Raji (cell line): ENCODE data around the gene PRSS38.

Source experiments
- POLR2A ChIP-seq: IDR thresholded peaks from 2 replicates; pipeline ENCODE4 v1.6.1; 2011; ENCODE audit warnings: low read depth, low read length, control low read depth; ENCODE audit not compliant: insufficient read depth

The PRSS38 gene

DNA sequence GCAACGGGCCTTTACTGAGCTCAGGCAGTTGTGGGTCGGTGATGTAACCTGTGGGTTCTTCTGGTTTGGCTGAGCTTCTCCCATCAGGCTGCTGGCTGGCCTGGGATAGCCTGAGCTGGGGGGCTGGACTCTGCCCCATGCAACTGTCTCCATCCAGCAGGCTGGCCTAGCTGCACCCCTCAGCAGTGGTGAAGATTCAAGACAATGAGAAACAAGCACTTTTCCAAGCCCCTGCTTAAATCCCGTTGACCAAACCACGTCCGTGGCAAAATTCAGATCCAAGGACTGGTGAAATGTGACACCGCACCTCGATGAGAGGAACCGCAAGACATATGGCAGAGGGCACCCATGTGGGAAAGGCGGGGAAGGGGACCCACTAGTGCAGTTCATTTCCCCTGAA, 25.6 kb downstream of the PRSS38 start:
- TF ChIP-seq POLR2A: no peak

DNA sequence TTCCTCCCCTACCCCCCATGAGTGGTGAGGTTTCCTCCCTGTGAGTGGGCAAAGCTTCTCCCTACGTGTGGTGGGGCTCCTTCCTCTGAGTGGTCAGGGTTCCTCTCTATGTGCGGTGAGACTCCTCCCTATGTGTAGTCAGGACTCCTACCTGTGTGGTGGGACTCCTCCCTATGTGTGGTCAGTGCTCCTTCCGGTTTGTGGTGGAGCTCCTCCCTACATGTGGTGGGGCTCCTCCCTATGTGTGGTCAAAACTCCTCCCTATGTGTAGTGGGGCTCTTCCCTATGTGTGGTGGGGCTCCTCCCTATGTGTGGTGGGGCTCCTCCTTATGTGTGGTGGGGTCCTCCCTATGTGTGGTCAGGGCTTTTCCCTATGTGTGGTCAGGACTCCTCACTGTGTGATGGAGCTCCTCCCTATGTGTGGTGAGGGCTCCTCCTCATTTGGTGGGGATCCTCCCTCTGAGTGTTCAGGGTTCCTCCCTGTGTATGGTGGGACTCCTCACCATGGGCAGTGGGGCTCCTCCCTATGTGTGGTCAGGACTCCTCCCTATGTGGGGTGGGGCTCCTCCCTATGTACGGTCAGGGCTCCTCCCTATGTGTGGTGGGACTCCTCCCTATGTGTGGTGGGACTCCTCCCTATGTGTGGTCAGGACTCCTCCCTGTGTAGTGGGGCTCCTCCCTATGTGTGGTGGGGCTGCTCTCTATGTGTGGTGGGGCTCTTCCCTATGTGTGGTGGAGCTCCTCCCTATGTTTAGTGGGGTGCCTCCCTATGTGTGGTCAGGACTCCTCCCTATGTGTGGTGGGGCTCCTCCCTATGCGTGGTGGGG, 29.1 kb downstream of the PRSS38 start:
- TF ChIP-seq POLR2A: no peak

DNA sequence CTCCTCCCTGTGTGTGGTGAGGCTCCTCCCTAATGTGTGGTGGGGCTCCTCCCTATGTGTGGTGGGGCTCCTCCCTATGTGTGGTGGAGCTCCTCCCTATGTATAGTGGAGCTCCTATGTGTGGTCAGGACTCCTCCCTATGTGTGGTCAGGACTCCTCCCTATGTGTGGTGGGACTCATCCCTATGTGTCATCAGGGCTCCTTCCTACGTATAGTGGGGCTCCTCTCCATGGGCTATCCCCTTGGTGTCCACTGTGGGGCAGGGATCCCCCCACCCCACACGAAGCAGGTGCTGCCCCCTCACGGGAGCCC, 29.6 kb downstream of the PRSS38 start:
- TF ChIP-seq POLR2A: no peak

DNA sequence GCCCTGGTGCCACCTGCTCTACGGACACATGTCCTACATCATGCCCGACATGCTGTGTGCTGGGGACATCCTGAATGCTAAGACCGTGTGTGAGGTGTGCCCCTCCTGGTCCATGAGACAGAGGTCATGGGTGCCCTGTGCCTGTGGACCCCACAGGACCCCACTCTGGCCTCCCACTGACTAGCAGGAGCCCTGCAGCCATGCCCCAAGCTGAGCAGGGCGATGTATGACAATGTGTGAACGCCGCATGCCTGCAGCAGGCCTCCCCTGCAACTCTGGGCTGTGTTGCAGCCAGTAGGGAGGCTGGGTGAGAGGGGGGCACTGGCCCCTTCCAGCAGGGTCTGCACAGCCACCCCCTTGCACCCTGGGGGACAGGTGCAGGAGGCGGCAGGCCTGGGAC, 30.0 kb downstream of the PRSS38 start:
- no peak for TF ChIP-seq POLR2A

DNA sequence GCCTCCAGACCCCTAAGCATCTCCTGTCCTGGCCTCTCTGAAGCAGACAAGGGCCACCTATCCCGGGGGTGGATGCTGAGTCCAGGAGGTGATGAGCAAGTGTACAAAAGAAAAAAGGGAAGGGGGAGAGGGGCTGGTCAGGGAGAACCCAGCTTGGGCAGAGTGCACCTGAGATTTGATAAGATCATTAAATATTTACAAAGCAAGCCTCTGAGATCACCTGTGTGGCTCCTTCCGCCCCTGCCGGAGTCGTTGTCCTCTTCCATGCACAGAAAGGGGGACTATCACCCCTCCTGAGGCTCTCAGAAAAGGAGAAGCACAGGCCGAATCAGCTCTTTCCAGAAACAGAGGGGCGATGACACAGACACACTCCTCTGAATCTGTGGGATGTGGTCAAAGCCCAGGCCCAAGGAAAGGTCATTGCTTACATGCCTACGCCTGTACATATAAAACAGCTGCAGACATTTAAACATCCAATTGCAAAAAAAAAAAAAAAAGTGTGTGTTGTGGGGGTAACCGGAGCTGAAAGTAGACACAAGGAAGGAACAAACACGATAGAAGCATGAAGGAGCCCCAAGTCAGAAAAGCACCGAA, 30.9 kb downstream of the PRSS38 start:
- TF ChIP-seq POLR2A: no peak

DNA sequence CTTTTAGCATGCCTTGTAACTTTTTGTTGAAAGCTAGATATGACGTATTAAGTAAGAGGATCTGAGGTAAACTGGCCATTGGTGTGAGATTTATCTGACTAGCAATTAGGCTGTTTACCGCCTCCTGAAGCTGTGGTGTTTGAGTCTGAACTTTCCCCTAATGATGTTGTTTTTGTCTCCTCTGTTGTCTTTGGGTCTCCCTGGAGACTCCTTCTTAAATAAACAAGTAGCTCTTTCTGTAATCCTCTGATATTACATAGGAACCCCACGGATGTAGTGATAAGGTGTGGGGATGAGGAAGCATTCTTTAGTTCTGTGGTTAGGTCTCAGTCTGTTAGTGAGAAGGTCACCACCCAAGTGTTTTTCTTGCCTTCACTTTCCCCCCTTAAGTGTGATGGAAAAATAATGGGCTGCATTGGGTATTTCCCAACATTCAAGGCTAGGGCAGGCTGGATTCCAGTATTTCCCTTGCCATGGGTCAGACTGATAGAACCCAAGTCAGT, 33.0 kb downstream of the PRSS38 start:
- TF ChIP-seq POLR2A: no peak

DNA sequence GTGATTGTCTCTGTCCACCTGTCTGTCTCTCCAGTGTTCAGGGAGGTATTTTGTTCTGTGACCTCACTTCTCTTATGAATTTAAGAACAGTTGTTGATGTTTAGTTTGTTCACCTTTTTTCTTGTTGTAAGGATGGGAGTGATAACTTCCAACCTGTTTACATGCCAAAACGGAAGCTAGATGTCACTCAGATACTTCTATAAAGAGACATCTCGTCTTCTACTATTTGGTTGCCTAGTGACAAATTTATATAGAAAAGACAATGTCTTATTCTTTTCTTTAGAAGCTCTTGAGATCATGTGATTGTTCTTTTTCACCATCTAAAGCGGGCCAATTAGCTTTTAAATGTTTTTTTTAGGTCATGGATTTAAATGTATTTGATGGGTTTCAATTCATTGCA, 33.8 kb downstream of the PRSS38 start:
- TF ChIP-seq POLR2A: no peak

DNA sequence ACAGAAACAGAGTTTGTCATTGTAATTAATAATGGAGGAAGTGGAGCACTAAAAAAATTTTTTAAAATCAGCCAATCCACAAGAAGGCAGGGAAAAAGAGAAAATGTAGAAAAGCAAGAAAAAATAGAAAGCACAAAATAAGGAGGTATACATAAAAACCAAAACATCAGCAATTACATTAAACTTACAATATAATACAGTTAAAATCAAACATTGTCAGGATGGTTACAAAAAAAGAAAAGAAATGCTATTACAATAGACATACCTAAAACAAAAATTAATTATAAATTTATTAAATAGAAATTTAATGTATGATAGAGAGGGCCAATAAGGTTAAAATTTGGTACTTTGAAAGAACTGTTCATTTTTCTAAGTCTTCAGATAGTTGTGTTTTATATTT, 38.7 kb downstream of the PRSS38 start:
- no peak for TF ChIP-seq POLR2A

DNA sequence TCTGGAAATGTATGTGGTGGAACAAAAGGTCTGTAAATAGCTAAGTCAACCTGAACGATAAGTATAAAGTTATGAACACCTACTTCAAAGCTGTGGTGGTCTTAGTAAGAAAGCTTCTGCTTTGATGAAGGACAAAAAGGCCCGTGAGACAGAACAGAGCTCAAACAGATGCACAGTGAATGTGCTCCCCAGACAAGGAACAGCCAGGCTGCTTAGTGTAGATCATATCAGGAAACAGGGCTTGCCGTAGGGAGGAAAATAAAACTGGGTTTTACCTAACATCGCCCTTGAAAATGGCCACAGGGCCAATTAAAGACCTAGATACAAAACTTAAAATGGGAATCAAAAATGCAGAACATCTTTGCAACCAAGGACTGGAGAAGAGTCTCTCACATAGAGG, 40.2 kb downstream of the PRSS38 start:
- no peak for TF ChIP-seq POLR2A

DNA sequence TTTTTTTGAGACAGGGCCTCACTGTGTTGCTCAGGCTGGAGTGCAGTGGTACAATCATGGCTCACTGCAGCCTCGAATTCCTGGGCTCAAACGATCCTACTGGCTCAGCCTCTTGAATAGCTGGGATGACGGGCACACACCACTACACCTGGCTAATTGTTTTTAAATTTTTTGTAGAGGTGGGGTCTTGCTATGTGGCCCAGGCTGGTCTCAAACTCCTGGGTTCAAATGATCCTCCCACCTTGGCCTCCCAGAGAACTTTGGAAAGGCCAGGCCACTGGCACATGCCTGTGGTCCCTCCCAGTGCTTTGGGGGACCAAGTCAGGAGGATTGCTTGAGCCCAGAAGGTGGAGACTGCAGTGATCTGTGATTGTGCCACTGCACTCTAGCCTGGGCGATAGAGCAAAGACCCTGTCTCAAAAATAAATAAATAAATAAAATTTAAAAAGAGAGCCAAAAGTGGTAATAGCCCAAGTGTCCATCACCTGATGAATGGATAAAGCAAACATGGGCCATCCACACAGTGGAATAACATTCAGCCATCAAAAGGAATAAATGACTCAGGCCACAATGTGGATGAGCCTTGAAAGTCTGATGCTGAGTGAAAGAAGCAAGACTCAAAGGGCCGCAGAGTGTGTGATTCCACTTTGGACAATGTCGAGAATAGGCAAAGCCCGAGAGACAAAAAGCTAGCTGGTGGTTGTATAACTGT, 40.8 kb downstream of the PRSS38 start:
- TF ChIP-seq POLR2A: no peak

DNA sequence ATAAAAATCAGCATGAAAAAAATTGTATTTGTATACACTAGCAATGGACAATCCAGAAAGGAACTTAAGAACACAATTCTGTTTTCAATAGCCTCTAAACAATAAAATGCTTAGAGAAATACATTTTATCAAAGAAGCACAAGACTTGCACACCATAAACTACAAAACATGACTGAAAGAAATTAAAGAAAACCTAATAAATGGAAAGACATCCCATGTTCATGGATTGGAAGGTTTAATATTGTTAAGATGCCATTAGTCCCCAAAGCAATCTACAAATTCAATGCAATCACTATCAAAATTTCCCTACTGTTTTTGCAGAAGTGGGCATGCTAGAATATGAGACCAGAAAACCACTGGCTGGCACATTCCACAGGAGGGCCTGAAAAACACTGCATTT, 49.4 kb downstream of the PRSS38 start:
- no peak for TF ChIP-seq POLR2A

DNA sequence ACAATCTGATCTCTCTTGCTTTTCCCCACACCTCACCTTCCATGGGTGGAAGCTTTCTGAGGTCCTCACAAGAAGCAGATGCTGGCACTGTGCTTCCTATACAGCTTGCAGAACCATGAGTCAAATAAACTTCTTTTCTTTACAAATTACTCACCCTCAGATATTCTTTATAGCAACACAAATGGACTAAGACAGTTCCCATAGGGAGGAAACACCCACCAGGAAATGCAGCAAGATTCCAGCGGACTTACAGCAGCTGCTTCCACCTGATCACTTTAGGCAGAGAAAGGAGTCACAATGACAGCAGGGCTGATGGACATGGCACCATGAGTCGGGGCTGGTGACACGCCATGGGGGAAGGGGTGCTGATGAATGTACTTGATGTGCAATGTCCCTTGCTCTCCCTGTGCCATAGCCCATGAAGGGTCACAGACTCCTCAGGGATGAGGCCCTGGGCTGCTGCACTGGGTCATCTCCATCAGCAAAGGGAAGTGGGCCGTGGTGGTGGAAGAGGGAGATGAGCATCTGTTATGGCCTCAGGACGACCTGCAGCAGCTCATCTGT, 53.9 kb downstream of the PRSS38 start:
- no peak for TF ChIP-seq POLR2A

DNA sequence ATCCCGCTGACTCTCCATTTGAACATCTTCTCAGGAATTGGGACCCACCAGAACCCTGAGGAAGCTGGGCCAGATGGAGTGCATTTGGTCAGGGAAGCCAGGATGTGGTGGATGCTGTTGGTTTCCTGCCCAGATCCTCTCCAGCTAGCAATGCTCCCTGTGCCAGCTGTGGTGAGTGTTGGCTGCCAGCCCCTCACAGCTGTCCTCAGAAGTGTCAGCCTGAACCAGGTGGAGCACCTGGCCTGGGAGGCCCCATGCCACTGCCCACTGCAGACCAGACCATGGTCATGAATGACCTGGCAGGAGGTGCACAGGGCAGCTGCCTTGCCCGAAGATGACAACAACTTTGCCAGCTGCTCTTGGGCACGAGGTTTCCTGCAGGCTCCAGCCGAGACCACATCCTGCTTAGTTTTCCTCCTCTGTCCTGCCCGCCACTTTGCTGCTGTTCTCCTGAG, 54.4 kb downstream of the PRSS38 start:
- no peak for TF ChIP-seq POLR2A

DNA sequence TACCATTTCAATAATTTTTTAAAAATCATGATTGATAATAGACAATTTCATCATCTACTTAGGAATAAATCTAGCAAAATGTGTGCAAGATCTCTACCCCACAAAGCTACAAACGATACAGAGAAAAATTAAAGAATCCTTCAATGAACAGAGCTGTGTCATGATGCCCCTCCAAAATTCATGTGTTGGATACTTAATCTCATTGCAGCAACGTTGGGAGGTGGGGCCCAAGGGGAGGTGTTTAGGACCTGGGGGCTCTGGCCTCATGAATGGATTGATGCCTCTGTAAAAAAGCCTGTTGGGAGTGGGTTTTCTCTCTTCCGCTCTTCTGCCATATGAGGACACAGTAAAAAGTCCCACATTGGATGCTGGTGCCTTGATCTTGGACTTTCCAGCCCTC, 54.9 kb downstream of the PRSS38 start:
- TF ChIP-seq POLR2A: no peak

DNA sequence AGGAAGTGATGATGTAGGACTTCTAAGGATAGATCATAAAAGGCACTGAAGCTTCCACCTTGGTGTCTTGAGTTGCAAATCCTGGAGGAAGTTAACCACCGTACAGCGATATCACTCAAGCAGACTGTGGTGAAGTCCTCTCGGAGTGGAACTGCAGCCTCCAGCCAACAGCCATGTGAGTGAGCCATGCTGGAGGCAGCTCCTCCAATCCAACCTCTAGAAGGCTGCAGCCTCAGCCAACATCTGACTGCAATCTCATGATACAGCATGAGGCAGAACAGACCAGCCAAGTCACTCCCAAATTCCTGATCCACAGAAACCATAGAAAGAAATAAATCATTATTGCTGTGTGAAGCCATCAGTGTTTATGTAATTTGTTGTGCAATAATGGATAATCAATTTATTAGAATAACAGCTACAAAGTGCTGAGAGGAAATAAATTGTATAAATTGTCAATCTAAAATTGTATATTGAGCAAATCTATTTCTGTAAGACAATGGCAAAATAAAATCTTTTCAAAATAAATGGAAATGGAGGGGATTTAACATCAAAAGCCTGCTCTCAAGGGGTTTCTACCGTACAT, 65.0 kb downstream of the PRSS38 start:
- no peak for TF ChIP-seq POLR2A
